Stimulated activated CD4-positive, alpha-beta T cell treated with anti-CD3 and anti-CD28 coated beads, Interleukin-4, amount 100 ng/mL, for 24 hours (primary cell): ENCODE measurements around the gene METTL23.
"Not testable (repeated sequence)": the region's sequence is repeated elsewhere in the genome, so short reads cannot be mapped to it uniquely, and the experiment has no call there.

ENCODE experiments used
- DNase-seq: peaks from one replicate; pipeline ENCODE4 v3.0.0-alpha.2; 2020

METTL23 gene

GRCh38 chr17:76695059-76695831 lies 31.4 kb upstream of the METTL23 start:
- no peak for DNase-seq

GRCh38 chr17:76696763-76697701 lies 29.6 kb upstream of the METTL23 start:
- DNase-seq = no peak

GRCh38 chr17:76697702-76698465 lies 28.8 kb upstream of the METTL23 start:
- DNase-seq = no peak

- DNase-seq = not testable (repeated sequence)
Observed at GRCh38 chr17:76698466-76698977, 28.1 kb upstream of the METTL23 start.

GRCh38 chr17:76700270-76700616 lies 26.4 kb upstream of the METTL23 start:
- DNase-seq = no peak

GRCh38 chr17:76700617-76701470 lies 25.8 kb upstream of the METTL23 start:
- no peak for DNase-seq

- DNase-seq = no peak
Observed at GRCh38 chr17:76701471-76701967, 25.1 kb upstream of the METTL23 start.

- DNase-seq = no peak
Observed at GRCh38 chr17:76702076-76702475, 24.6 kb upstream of the METTL23 start.

GRCh38 chr17:76702941-76703637 lies 23.6 kb upstream of the METTL23 start:
- no peak for DNase-seq

GRCh38 chr17:76704805-76705204 lies 21.8 kb upstream of the METTL23 start:
- DNase-seq = no peak

- no peak for DNase-seq
Observed at GRCh38 chr17:76706817-76707216, 19.8 kb upstream of the METTL23 start.

- no peak for DNase-seq
Observed at GRCh38 chr17:76707985-76708807, 18.4 kb upstream of the METTL23 start.

GRCh38 chr17:76709077-76709950 lies 17.3 kb upstream of the METTL23 start:
- no peak for DNase-seq

GRCh38 chr17:76709951-76710862 lies 16.4 kb upstream of the METTL23 start:
- not testable (repeated sequence) for DNase-seq

- peak; percentile 56 for DNase-seq
Observed at GRCh38 chr17:76710863-76711611, 15.6 kb upstream of the METTL23 start, which contains the start of gene MXRA7. Gene MXRA7, minus strand, starts transcription at chr17:76710965. Its CDS starts 19 bp downstream, at chr17:76710946.

- DNase-seq = not testable (repeated sequence)
Observed at GRCh38 chr17:76712321-76712720, 14.3 kb upstream of the METTL23 start.

GRCh38 chr17:76713765-76714164 lies 12.9 kb upstream of the METTL23 start:
- no peak for DNase-seq
